Mammary epithelial cell (primary cell): ENCODE data around the gene VWC2.

Source experiments
- EZH2 ChIP-seq: IDR thresholded peaks from 2 replicates; pipeline ENCODE4 v1.6.1; 2012; ENCODE audit warnings: low read length, inconsistent platforms, borderline replicate concordance
- TF ChIP-seq, protein P1 (sequence below), 2 donors: IDR thresholded peaks in 1 of 2; conservative IDR thresholded peaks in 1 of 2; 2 replicates each; pipeline ENCODE4 v1.5.1; 2011 to 2012; ENCODE audit warnings: inconsistent platforms in 2 of 2, low read length in 2 of 2, mild to moderate bottlenecking in 2 of 2, control low read depth in 1 of 2, low read depth in 1 of 2; ENCODE audit not compliant: insufficient read depth in 1 of 2; ENCODE audit errors: extremely low read depth in 1 of 2

DNA sequence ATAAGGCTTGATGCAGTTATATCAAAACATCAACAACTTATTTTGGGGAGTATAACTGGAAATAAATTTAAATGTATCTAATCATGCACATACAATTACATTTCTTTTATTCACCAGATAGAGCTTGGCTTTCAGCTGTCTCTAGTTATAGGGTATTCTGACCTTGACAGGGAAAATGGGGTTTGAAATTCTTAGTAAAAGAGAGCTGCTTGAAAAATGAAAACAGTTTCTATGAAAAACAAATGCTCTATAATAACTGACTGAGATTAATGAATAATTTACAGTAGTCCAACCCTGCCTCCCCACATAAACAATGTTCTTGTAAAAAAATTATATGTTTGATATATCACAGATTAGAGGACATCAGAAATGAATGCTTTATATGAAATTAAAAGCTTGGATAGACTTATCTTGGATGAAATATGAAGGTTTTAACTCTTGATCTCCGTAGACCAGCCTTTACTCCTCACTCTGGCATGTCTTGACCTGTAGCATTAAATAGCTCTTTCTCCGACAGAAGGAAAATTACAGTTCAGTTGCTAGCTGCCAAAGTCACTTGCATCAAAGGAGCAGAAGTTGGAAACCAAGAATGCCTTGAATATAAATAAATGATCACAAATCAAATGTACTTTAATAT, 32.1 kb downstream of the VWC2 start:
- TF ChIP-seq, protein P1, sequence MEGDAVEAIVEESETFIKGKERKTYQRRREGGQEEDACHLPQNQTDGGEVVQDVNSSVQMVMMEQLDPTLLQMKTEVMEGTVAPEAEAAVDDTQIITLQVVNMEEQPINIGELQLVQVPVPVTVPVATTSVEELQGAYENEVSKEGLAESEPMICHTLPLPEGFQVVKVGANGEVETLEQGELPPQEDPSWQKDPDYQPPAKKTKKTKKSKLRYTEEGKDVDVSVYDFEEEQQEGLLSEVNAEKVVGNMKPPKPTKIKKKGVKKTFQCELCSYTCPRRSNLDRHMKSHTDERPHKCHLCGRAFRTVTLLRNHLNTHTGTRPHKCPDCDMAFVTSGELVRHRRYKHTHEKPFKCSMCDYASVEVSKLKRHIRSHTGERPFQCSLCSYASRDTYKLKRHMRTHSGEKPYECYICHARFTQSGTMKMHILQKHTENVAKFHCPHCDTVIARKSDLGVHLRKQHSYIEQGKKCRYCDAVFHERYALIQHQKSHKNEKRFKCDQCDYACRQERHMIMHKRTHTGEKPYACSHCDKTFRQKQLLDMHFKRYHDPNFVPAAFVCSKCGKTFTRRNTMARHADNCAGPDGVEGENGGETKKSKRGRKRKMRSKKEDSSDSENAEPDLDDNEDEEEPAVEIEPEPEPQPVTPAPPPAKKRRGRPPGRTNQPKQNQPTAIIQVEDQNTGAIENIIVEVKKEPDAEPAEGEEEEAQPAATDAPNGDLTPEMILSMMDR (conservative IDR thresholded peaks at IDR 0.05 in 1 of 2, IDR thresholded peaks at IDR 0.05 in 1 of 2; ENCODE audit: extremely low read depth in 1 of 2, insufficient read depth in 1 of 2, low read depth in 1 of 2, low read length in 2 of 2) = no peak
- TF ChIP-seq EZH2 = no peak
